Type B pancreatic cell (in vitro differentiated cells): ENCODE measurements around the gene RORB. TPM values are rescaled to one million over a fixed set of nuclear protein-coding genes. Genes with fewer than 3 reads are reported as not detected.
"Not testable (repeated sequence)": the region's sequence is repeated elsewhere in the genome, so short reads cannot be mapped to it uniquely, and the experiment has no call there.

Experiments used
- DNase-seq: peaks from one replicate; pipeline ENCODE4 v3.0.0; 2021; ENCODE audit warnings: mixed read lengths; ENCODE audit not compliant: unreplicated experiment; ENCODE audit errors: extremely low spot score
- H3K27ac Mint-ChIP-seq: 2 replicates; pipeline ENCODE4 v1.8.0; 2021; ENCODE audit warnings: mild to moderate bottlenecking, mixed read lengths
- H3K27me3 Mint-ChIP-seq: 2 replicates; pipeline ENCODE4 v1.8.0; 2021; ENCODE audit warnings: mixed read lengths
- H3K36me3 Mint-ChIP-seq: 2 replicates; pipeline ENCODE4 v1.8.0; 2021; ENCODE audit warnings: mixed read lengths
- H3K4me1 Mint-ChIP-seq: one replicate; pipeline ENCODE4 v1.8.0; 2021; ENCODE audit warnings: mixed read lengths; ENCODE audit not compliant: unreplicated experiment
- H3K4me3 Mint-ChIP-seq: 2 replicates; pipeline ENCODE4 v1.8.0; 2021; ENCODE audit warnings: mild to moderate bottlenecking, mixed read lengths
- H3K9me3 Mint-ChIP-seq: 2 replicates; pipeline ENCODE4 v1.8.0; 2021; ENCODE audit warnings: mixed read lengths
- total RNA-seq: library from RNA; stranded (reverse); gene quantifications from 2 replicates; pipeline ENCODE4 v1.2.1, GENCODE V29; 2021; ENCODE audit warnings: low replicate concordance
- TF ChIP-seq, protein P1 (sequence below): fragments of 200-600 bp; sonication (generic); conservative IDR thresholded peaks from 2 replicates; pipeline ENCODE4 v1.5.0; 2021; ENCODE audit warnings: antibody characterized with exemption, mild to moderate bottlenecking

Gene RORB
- total RNA-seq, 1 donor from 2014 or later = 1.7 TPM

DNA sequence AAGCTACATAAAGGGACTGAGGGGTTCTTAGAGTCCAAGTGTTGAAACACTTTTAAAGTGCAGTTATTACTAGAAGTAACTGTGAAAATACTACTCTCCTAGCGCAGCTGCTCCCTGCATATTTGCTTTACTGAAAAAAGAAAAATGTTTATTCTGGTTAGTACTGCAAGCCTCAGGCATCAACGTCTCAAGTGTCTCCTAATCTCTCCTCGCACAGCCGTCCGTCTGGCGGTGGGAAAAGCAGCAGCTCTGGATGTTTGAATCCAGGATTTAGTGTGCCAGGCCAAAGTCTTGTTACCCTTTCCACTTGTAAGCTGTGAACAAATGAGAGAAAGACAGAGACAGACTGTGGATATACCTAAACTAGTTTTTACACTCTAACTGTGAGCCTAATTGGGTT is 31.1 kb downstream of the RORB start:
- TF ChIP-seq, protein P1, sequence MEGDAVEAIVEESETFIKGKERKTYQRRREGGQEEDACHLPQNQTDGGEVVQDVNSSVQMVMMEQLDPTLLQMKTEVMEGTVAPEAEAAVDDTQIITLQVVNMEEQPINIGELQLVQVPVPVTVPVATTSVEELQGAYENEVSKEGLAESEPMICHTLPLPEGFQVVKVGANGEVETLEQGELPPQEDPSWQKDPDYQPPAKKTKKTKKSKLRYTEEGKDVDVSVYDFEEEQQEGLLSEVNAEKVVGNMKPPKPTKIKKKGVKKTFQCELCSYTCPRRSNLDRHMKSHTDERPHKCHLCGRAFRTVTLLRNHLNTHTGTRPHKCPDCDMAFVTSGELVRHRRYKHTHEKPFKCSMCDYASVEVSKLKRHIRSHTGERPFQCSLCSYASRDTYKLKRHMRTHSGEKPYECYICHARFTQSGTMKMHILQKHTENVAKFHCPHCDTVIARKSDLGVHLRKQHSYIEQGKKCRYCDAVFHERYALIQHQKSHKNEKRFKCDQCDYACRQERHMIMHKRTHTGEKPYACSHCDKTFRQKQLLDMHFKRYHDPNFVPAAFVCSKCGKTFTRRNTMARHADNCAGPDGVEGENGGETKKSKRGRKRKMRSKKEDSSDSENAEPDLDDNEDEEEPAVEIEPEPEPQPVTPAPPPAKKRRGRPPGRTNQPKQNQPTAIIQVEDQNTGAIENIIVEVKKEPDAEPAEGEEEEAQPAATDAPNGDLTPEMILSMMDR = no peak
- Mint-ChIP-seq H3K4me3 (no peak overlapping the region), H3K4me1 (no peaks in the 10 kb centered on the region), H3K27ac (no peak overlapping the region), H3K9me3 (no peaks in the 10 kb centered on the region), H3K36me3 (no peaks in the 10 kb centered on the region), H3K27me3 (peaks cover 11% of the 10 kb centered on the region)
- no peak for DNase-seq

DNA sequence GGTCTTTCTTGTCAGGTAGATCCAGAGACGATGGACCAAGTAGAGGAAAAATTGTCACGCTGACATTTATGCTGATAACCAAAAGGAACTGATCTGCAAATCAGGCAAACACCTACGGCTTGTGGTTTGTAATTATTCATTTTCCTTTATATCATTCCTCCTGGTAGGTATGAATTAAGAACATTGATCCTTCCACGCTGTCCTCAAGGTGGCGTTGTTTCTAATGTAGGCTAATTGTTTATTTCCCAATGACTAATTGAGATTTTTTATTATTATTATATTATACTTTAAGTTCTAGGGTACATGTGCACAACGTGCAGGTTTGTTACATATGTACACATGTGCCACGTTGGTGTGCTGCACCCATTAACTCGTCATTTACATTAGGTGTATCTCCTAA is 33.3 kb downstream of the RORB start:
- not testable (repeated sequence) for H3K36me3 Mint-ChIP-seq, H3K9me3 Mint-ChIP-seq, H3K4me3 Mint-ChIP-seq, H3K4me1 Mint-ChIP-seq, H3K27ac Mint-ChIP-seq, DNase-seq
- H3K27me3 Mint-ChIP-seq = peaks cover 20% of the 10 kb centered on the region

GRCh38 chr9:74533253-74533652 is 36.1 kb downstream of the RORB start:
- H3K36me3 Mint-ChIP-seq = no peaks in the 10 kb centered on the region
- no peaks in the 10 kb centered on the region for H3K4me1 Mint-ChIP-seq
- H3K27ac Mint-ChIP-seq = no peak overlapping the region
- TF ChIP-seq, protein P1 = no peak
- no peaks in the 10 kb centered on the region for H3K9me3 Mint-ChIP-seq
- DNase-seq = no peak
- H3K4me3 Mint-ChIP-seq = no peak overlapping the region
- peaks cover 12% of the 10 kb centered on the region for H3K27me3 Mint-ChIP-seq

DNA sequence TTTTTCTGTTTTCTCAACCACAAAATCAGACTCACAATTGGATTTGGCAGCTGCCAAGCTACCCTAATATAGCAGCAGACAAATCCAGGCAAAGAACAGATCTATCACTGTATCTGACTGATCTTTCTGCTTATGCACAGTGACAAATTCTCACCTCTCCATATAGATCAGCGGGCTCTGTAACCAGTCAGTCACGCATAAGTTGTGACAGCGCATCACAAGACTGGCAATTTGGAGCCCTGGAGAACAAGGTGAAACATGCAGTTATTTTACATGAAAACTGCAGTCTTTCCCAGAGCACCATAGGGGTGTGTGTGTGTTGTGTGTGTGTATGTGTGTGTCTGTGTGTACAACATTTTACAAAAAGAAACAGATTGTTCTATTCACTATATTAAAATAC is 37.7 kb downstream of the RORB start:
- no peak overlapping the region for H3K4me3 Mint-ChIP-seq
- no peak overlapping the region for H3K27ac Mint-ChIP-seq
- peaks cover 12% of the 10 kb centered on the region for H3K27me3 Mint-ChIP-seq
- no peaks in the 10 kb centered on the region for H3K9me3 Mint-ChIP-seq
- no peaks in the 10 kb centered on the region for H3K4me1 Mint-ChIP-seq
- DNase-seq = no peak
- no peaks in the 10 kb centered on the region for H3K36me3 Mint-ChIP-seq
- TF ChIP-seq, protein P1 = no peak

GRCh38 chr9:74543145-74543544 is 46.0 kb downstream of the RORB start:
- no peaks in the 10 kb centered on the region for H3K36me3 Mint-ChIP-seq
- TF ChIP-seq, protein P1 = no peak
- DNase-seq = no peak
- no peak overlapping the region for H3K4me3 Mint-ChIP-seq
- no peak overlapping the region for H3K27ac Mint-ChIP-seq
- no peaks in the 10 kb centered on the region for H3K4me1 Mint-ChIP-seq
- no peaks in the 10 kb centered on the region for H3K9me3 Mint-ChIP-seq
- peaks cover 2% of the 10 kb centered on the region for H3K27me3 Mint-ChIP-seq

DNA sequence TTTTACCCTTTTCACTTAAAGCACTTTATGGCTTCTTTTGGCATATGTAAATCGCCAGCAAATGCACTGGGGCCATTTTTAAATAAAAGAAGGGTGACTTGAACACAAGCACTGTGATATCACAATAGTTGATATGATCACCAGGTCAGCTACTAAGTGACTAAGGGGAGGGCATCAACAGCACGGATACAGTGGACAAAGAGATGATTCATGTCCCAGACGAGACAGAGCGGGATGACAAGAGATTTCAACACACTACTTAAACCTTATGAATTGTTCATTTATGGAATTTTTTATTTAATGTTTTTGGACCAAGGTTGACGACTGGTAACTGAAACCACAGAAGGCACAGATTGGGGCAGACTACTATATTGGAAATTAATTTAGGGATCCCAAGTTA is 54.1 kb downstream of the RORB start:
- Mint-ChIP-seq H3K4me3 (no peak overlapping the region), H3K9me3 (no peaks in the 10 kb centered on the region), H3K27ac (no peak overlapping the region), H3K36me3 (no peaks in the 10 kb centered on the region), H3K27me3 (no peaks in the 10 kb centered on the region), H3K4me1 (peaks cover 3% of the 10 kb centered on the region)
- no peak for DNase-seq
- TF ChIP-seq, protein P1 = no peak
